H9 (cell line): ENCODE measurements around the gene LIN28B. TPM values are rescaled to one million over a fixed set of nuclear protein-coding genes. Genes with fewer than 3 reads are reported as not detected.
"Not testable (repeated sequence)": the region's sequence is repeated elsewhere in the genome, so short reads cannot be mapped to it uniquely, and the experiment has no call there.

Experiments
- DNase-seq: peaks from one replicate; pipeline ENCODE4 v3.0.0-alpha.2; 2017
- H2AFZ ChIP-seq: one replicate; pipeline ENCODE4 v1.6.1; 2013; ENCODE audit warnings: mild to moderate bottlenecking, low read length, control low read depth, moderate library complexity
- H2AK5ac ChIP-seq: 2 replicates; pipeline ENCODE4 v1.6.1; 2013; ENCODE audit warnings: low read length, control low read depth, mixed read lengths; ENCODE audit not compliant: insufficient read length
- H2BK120ac ChIP-seq: one replicate; pipeline ENCODE4 v1.6.1; 2013; ENCODE audit warnings: low read depth, mild to moderate bottlenecking, low read length, control low read depth, inconsistent platforms; ENCODE audit not compliant: poor library complexity, severe bottlenecking
- H2BK12ac ChIP-seq: 2 replicates; pipeline ENCODE4 v1.6.1; 2013; ENCODE audit warnings: low read length, control low read depth, mixed read lengths, low read depth; ENCODE audit not compliant: insufficient read length
- H2BK15ac ChIP-seq: 2 replicates; pipeline ENCODE4 v1.6.1; 2013; ENCODE audit warnings: low read depth, low read length, control low read depth
- H2BK20ac ChIP-seq: one replicate; pipeline ENCODE4 v1.6.1; 2013; ENCODE audit warnings: low read depth, mild to moderate bottlenecking, low read length, control low read depth, inconsistent platforms; ENCODE audit not compliant: poor library complexity, severe bottlenecking
- H2BK5ac ChIP-seq: 2 replicates; pipeline ENCODE4 v1.6.1; 2013; ENCODE audit warnings: low read length, control low read depth, mixed read lengths; ENCODE audit not compliant: insufficient read length
- H3K14ac ChIP-seq: 2 replicates; pipeline ENCODE4 v1.6.1; 2013; ENCODE audit warnings: low read length, control low read depth; ENCODE audit not compliant: insufficient read depth
- H3K18ac ChIP-seq: 2 replicates; pipeline ENCODE4 v1.6.1; 2013; ENCODE audit warnings: low read depth, mild to moderate bottlenecking, mixed read lengths, low read length, control low read depth; ENCODE audit not compliant: insufficient read length
- H3K23ac ChIP-seq: 2 replicates; pipeline ENCODE4 v1.6.1; 2013; ENCODE audit warnings: low read length, control low read depth, mixed read lengths, low read depth; ENCODE audit not compliant: insufficient read length
- H3K23me2 ChIP-seq: 2 replicates; pipeline ENCODE4 v1.6.1; 2013; ENCODE audit warnings: low read depth, mild to moderate bottlenecking, mixed read lengths, low read length, control low read depth; ENCODE audit not compliant: insufficient read length, poor library complexity, severe bottlenecking
- H3K27ac ChIP-seq: 2 replicates; pipeline ENCODE4 v1.5.1; 2013; ENCODE audit warnings: low read length, control low read depth, mixed read lengths, low read depth; ENCODE audit not compliant: insufficient read length
- H3K27me3 ChIP-seq: 2 replicates; pipeline ENCODE4 v1.6.1; 2013; ENCODE audit warnings: low read length, control low read depth, inconsistent platforms; ENCODE audit not compliant: insufficient read depth
- H3K4ac ChIP-seq: 2 replicates; pipeline ENCODE4 v1.6.1; 2013; ENCODE audit warnings: low read depth, mild to moderate bottlenecking, control low read depth, inconsistent platforms, low read length, moderate library complexity
- H3K4me1 ChIP-seq: 2 replicates; pipeline ENCODE4 v1.6.1; 2013; ENCODE audit warnings: low read length, control low read depth, inconsistent platforms; ENCODE audit not compliant: insufficient read depth
- H3K4me2 ChIP-seq: 2 replicates; pipeline ENCODE4 v1.6.1; 2013; ENCODE audit warnings: low read length, control low read depth, mixed read lengths; ENCODE audit not compliant: insufficient read length, insufficient read depth
- H3K56ac ChIP-seq: 2 replicates; pipeline ENCODE4 v1.6.1; 2013; ENCODE audit warnings: low read depth, mild to moderate bottlenecking, mixed read lengths, low read length, control low read depth; ENCODE audit not compliant: insufficient read length
- H3K79me1 ChIP-seq: 2 replicates; pipeline ENCODE4 v1.6.1; 2013; ENCODE audit warnings: low read depth, mild to moderate bottlenecking, moderate library complexity, low read length, control low read depth, inconsistent platforms; ENCODE audit not compliant: insufficient read depth, poor library complexity, severe bottlenecking
- H3K79me2 ChIP-seq: 2 replicates; pipeline ENCODE4 v1.6.1; 2013; ENCODE audit warnings: low read length, control low read depth, inconsistent platforms; ENCODE audit not compliant: insufficient read depth
- H3K9ac ChIP-seq: 2 replicates; pipeline ENCODE4 v1.6.1; 2013; ENCODE audit warnings: low read length, control low read depth, mixed read lengths; ENCODE audit not compliant: insufficient read length; ENCODE audit errors: extremely low read depth
- H3K9me3 ChIP-seq: one replicate; pipeline ENCODE4 v1.6.1; 2013; ENCODE audit warnings: low read depth, low read length, inconsistent platforms; ENCODE audit not compliant: control insufficient read depth
- H3T11ph ChIP-seq: one replicate; pipeline ENCODE4 v1.6.1; 2013; ENCODE audit warnings: mild to moderate bottlenecking, low read length, control low read depth, inconsistent platforms
- H4K20me1 ChIP-seq: one replicate; pipeline ENCODE4 v1.6.1; 2013; ENCODE audit not compliant: control insufficient read depth, insufficient read length, insufficient read depth
- H4K5ac ChIP-seq: 2 replicates; pipeline ENCODE4 v1.6.1; 2013; ENCODE audit warnings: low read depth, mild to moderate bottlenecking, mixed read lengths, low read length, control low read depth; ENCODE audit not compliant: insufficient read length
- H4K8ac ChIP-seq: replicated peaks from 2 replicates; pipeline ENCODE4 v1.6.1; 2013; ENCODE audit warnings: low read length, control low read depth, mixed read lengths, low read depth; ENCODE audit not compliant: insufficient read length
- H4K91ac ChIP-seq: 2 replicates; pipeline ENCODE4 v1.6.1; 2013; ENCODE audit warnings: low read depth, mild to moderate bottlenecking, moderate library complexity, mixed read lengths, low read length, control low read depth; ENCODE audit not compliant: insufficient read length
- H3K27ac Mint-ChIP-seq, 3 experiments: 2 replicates in 2 of 3; 3 replicates in 1 of 3; pipeline ENCODE4 v1.8.0; 2020 to 2021; ENCODE audit warnings: mixed read lengths in 3 of 3, mild to moderate bottlenecking in 1 of 3, moderate library complexity in 1 of 3
- H3K27me3 Mint-ChIP-seq: 2 replicates; pipeline ENCODE4 v1.8.0; 2021; ENCODE audit warnings: low read depth, mild to moderate bottlenecking, moderate library complexity, mixed read lengths
- H3K36me3 Mint-ChIP-seq, 3 experiments: 2 replicates in 2 of 3; 3 replicates in 1 of 3; pipeline ENCODE4 v1.8.0; 2020 to 2021; ENCODE audit warnings: low read depth in 3 of 3, mixed read lengths in 3 of 3; ENCODE audit not compliant: insufficient read depth in 1 of 3
- H3K4me1 Mint-ChIP-seq, 2 experiments: 2 replicates each; pipeline ENCODE4 v1.8.0; 2020; ENCODE audit warnings: mixed read lengths in 2 of 2
- H3K4me3 Mint-ChIP-seq, 2 experiments: 2 replicates in 1 of 2; 3 replicates in 1 of 2; pipeline ENCODE4 v1.8.0; 2020 to 2021; ENCODE audit warnings: mild to moderate bottlenecking in 2 of 2, mixed read lengths in 2 of 2, moderate library complexity in 1 of 2
- H3K9me3 Mint-ChIP-seq, 2 experiments: 2 replicates in 1 of 2; 3 replicates in 1 of 2; pipeline ENCODE4 v1.8.0; 2020; ENCODE audit warnings: mild to moderate bottlenecking in 2 of 2, mixed read lengths in 2 of 2, moderate library complexity in 1 of 2
- WGBS: extraction: QIAGEN DNeasy Blood & Tissue Kit; methylation state at CpG from one replicate; pipeline ENCODE4 v1.1.7; 2013; ENCODE audit warnings: missing lambda C conversion rate, low lambda C conversion rate, mixed read lengths; ENCODE audit not compliant: insufficient read length; ENCODE audit errors: extremely low coverage; 5-methylcytosine and 5-hydroxymethylcytosine counted together
- total RNA-seq: library from RNA; stranded (reverse); gene quantifications from 2 replicates; pipeline ENCODE4 v1.2.1, GENCODE V29; 2021

Gene LIN28B
- total RNA-seq, 1 experiment from 2014 or later, result 110 TPM

GRCh38 chr6:104993576-104993975 lies 36.7 kb downstream of the LIN28B start:
- H3K56ac ChIP-seq, H4K8ac ChIP-seq, H4K91ac ChIP-seq, H4K20me1 ChIP-seq, H3K27ac Mint-ChIP-seq, H3T11ph ChIP-seq, H3K27ac ChIP-seq, H3K4me1 ChIP-seq, H3K23me2 ChIP-seq, H3K23ac ChIP-seq, H3K79me2 ChIP-seq, H3K27me3 Mint-ChIP-seq, H2BK15ac ChIP-seq, H2BK20ac ChIP-seq, H2AK5ac ChIP-seq, H3K14ac ChIP-seq, H2BK120ac ChIP-seq, H3K4me1 Mint-ChIP-seq, H3K18ac ChIP-seq, H3K4me3 Mint-ChIP-seq, H3K4me2 ChIP-seq, DNase-seq, H3K9ac ChIP-seq, H3K27me3 ChIP-seq, H3K4ac ChIP-seq, H4K5ac ChIP-seq, H3K79me1 ChIP-seq, H2AFZ ChIP-seq, H3K9me3 ChIP-seq, H2BK12ac ChIP-seq, H2BK5ac ChIP-seq: not testable (repeated sequence)
- H3K36me3 Mint-ChIP-seq, result peaks cover 30 to 44% (median 41%) of the 10 kb centered on the region in 3 experiments
- WGBS, result no CpG with 5 or more reads among the region's 7 CpGs
- H3K9me3 Mint-ChIP-seq, result peaks cover 13 to 20% of the 10 kb centered on the region in 2 experiments
